Measurements from ENCODE around the gene RMDN2. TPM values are rescaled to one million over a fixed set of nuclear protein-coding genes. Genes with fewer than 3 reads are reported as not detected.

Gene RMDN2
- total RNA-seq, 4 donors from 2014 or later = 8.9 to 14.6 (median 13.3) TPM

- Histone ChIP-seq H3K36me3 (no peaks in the 10 kb centered on the region), H3K9me3 (no peaks in the 10 kb centered on the region), H3K27ac (no peak overlapping the region), H3K4me3 (replicated peaks in 1 of 3) (no peak overlapping the region), H3K4me1 (no peaks in the 10 kb centered on the region), H3K27me3 (no peaks in the 10 kb centered on the region)
- no peak for DNase-seq
- 65 to 71% methylated on average over 3 of the region's 3 CpGs for WGBS, 2 donors
- TF ChIP-seq CTCF (IDR thresholded peaks at IDR 0.05) (no peak), POLR2A (IDR thresholded peaks at IDR 0.05) (no peak)
- intact Hi-C loops (cut with DNase I) = loop anchor here (10.0 kb wide), 1 partner anchor 378 kb away; no protein-coding TSS in a partner anchor
Observed at GRCh38 chr2:37896319-37896718, 28.8 kb upstream of the RMDN2 start.

DNA sequence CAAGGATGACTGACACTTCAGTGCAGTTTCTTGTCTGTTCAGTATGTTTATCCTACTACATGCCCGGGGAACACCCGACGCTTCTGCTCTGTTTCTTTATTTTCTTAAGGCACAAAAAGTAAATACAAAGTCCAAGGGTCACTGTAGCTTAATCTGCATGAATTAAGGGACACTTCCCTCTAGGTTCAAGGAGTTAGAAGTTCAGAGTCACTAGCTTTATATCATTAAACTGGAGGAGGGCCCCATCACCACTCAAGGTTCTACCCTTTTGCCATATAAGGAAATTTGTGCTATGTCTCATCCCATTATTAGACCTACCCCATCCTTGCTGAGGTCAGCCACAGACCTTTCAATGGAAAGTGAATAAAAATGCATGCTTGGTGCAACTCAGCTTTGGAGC lies 27.6 kb upstream of the RMDN2 start:
- intact Hi-C loops (cut with DNase I) = loop anchor here (10.0 kb wide), 1 partner anchor 377 kb away; no protein-coding TSS in a partner anchor
- TF ChIP-seq POLR2A (IDR thresholded peaks at IDR 0.05) (no peak), CTCF (IDR thresholded peaks at IDR 0.05) (no peak)

GRCh38 chr2:37898448-37898847 lies 26.6 kb upstream of the RMDN2 start:
- H3K9me3 ChIP-seq = no peaks in the 10 kb centered on the region
- DNase-seq = no peak
- no peak overlapping the region for H3K27ac ChIP-seq
- no peak for TF ChIP-seq CTCF (IDR thresholded peaks at IDR 0.05)
- no peak for TF ChIP-seq POLR2A (IDR thresholded peaks at IDR 0.05)
- H3K4me3 ChIP-seq (replicated peaks in 1 of 3) = no peak overlapping the region
- intact Hi-C loops (cut with DNase I) = loop anchor here (10.0 kb wide), 1 partner anchor 376 kb away; no protein-coding TSS in a partner anchor
- H3K27me3 ChIP-seq = no peaks in the 10 kb centered on the region
- no peaks in the 10 kb centered on the region for H3K4me1 ChIP-seq
- H3K36me3 ChIP-seq = no peaks in the 10 kb centered on the region

More for the DNA sequence above, 27.6 kb upstream of the RMDN2 start:
- H3K36me3 ChIP-seq = no peaks in the 10 kb centered on the region
- no peaks in the 10 kb centered on the region for H3K27me3 ChIP-seq
- no peak for DNase-seq
- no peak overlapping the region for H3K27ac ChIP-seq
- no peak overlapping the region for H3K4me3 ChIP-seq (replicated peaks in 1 of 3)
- H3K9me3 ChIP-seq = no peaks in the 10 kb centered on the region
- WGBS, 2 donors = 50 to 52% methylated on average over 3 of the region's 3 CpGs
- no peaks in the 10 kb centered on the region for H3K4me1 ChIP-seq

GRCh38 chr2:37902991-37903390 lies 22.1 kb upstream of the RMDN2 start:
- DNase-seq = no peak
- no peak overlapping the region for H3K27ac ChIP-seq
- TF ChIP-seq POLR2A (IDR thresholded peaks at IDR 0.05) (no peak), CTCF (IDR thresholded peaks at IDR 0.05) (no peak)
- no peaks in the 10 kb centered on the region for H3K36me3 ChIP-seq
- no peaks in the 10 kb centered on the region for H3K4me1 ChIP-seq
- intact Hi-C loops (cut with DNase I) = no loop called here
- no peak overlapping the region for H3K4me3 ChIP-seq (replicated peaks in 1 of 3)
- no peaks in the 10 kb centered on the region for H3K27me3 ChIP-seq
- no peaks in the 10 kb centered on the region for H3K9me3 ChIP-seq

GRCh38 chr2:37904425-37904824 lies 20.7 kb upstream of the RMDN2 start:
- no peaks in the 10 kb centered on the region for H3K36me3 ChIP-seq
- no peak overlapping the region for H3K4me3 ChIP-seq (replicated peaks in 1 of 3)
- H3K9me3 ChIP-seq = no peaks in the 10 kb centered on the region
- DNase-seq = no peak
- no peaks in the 10 kb centered on the region for H3K4me1 ChIP-seq
- 87 to 90% methylated on average over 3 of the region's 3 CpGs for WGBS, 2 donors
- H3K27ac ChIP-seq = no peak overlapping the region
- TF ChIP-seq POLR2A (IDR thresholded peaks at IDR 0.05) = no peak
- TF ChIP-seq CTCF (IDR thresholded peaks at IDR 0.05) = no peak
- intact Hi-C loops (cut with DNase I) = no loop called here
- no peaks in the 10 kb centered on the region for H3K27me3 ChIP-seq

Data from thyroid gland (tissue), 4 donors.